GM13976 (cell line): ENCODE measurements around the gene ERG.

Source experiments
- DNase-seq: peaks from one replicate; pipeline ENCODE4 v3.0.0; 2012; ENCODE audit warnings: low spot score
- in situ Hi-C: fragments of 300-500 bp; cut with MboI; formaldehyde crosslinking; loops from one replicate; pipeline ENCODE4 v1.12.0; 2022; ENCODE audit warnings: low sequenced_read_pairs, mixed read lengths, inconsistent platforms; ENCODE audit not compliant: unreplicated experiment
- TF ChIP-seq, protein P1 (sequence below): IDR thresholded peaks from 2 replicates; pipeline ENCODE4 v1.5.1; 2012; ENCODE audit warnings: borderline replicate concordance, mild to moderate bottlenecking; ENCODE audit not compliant: insufficient read depth; ENCODE audit errors: extremely low read depth, missing control alignments, control extremely low read depth

The ERG gene

DNA sequence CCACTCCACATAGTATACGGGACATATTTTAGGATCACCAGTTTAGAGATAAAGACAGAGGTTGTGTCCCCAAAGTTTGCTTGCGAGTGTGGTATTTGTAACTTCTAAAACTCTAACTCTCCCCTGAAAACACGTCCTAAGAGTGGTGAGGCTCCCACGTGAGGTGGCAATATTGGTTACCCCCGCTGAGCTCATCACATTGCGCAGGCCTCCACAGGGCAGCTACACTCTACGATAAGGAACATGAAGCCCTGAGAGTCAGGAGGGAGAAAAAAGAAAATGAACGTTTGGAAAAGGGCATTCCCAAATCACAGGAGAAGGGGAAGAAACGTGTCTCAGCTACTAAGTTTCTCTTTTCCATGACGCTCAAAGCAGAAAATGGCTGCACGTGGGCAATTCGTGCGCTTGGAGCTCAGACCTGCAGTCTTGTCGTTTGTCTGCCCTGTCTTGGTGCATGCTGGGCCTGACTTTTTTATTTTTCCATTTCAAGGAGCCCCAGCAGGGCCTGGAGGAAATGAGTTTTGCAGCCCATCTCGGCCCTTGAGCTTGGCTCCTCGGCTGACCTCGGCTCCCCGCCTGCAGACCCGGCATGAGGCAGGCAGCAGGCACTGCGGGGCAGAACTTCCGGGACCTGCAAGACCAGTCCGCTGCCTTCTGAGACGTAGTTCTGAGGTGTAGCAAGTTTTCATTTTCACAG is 25.7 kb downstream of the ERG start:
- TF ChIP-seq, protein P1, sequence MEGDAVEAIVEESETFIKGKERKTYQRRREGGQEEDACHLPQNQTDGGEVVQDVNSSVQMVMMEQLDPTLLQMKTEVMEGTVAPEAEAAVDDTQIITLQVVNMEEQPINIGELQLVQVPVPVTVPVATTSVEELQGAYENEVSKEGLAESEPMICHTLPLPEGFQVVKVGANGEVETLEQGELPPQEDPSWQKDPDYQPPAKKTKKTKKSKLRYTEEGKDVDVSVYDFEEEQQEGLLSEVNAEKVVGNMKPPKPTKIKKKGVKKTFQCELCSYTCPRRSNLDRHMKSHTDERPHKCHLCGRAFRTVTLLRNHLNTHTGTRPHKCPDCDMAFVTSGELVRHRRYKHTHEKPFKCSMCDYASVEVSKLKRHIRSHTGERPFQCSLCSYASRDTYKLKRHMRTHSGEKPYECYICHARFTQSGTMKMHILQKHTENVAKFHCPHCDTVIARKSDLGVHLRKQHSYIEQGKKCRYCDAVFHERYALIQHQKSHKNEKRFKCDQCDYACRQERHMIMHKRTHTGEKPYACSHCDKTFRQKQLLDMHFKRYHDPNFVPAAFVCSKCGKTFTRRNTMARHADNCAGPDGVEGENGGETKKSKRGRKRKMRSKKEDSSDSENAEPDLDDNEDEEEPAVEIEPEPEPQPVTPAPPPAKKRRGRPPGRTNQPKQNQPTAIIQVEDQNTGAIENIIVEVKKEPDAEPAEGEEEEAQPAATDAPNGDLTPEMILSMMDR, result no peak
- no peak for DNase-seq
- in situ Hi-C loops, result no loop called here

DNA sequence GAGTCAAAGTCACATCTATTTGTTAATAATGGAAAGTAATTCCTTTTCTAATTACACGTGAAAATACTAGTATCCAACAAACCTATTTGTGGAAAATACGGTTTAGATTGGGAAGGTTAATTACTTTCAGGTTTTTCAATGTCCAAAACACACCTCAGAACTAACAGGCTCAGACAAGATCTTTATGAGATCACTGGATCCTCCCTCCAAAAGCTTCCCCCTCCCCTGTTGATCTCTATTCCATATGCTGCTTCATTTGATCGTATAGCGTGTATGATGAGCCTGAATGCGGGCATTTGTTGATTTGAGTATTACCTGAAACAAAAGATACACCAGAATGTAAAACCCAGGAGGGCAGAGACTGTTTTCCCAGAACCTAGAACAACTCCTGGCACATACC is 26.5 kb downstream of the ERG start:
- no peak for DNase-seq
- TF ChIP-seq, protein P1, result no peak
- in situ Hi-C loops, result no loop called here

DNA sequence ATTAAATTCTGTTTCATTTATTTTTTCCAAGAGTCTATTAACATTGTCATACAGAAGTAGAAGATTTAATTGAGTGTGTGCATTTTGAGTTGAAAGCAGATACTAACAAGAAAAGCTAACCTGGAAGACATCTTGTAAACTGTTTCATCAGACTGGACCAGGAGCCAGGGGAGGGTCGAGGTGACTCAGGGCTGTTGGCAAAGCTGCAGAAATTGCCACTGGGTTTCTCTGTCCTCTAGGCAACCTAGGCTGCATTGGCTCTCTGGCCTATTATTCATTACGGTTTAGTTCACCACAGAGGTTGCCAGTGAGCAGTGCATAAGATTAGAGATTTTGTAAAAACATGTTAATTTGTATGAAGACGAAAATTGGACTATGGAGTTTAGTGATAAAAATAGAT is 27.5 kb downstream of the ERG start:
- TF ChIP-seq, protein P1, result no peak
- DNase-seq, result no peak

DNA sequence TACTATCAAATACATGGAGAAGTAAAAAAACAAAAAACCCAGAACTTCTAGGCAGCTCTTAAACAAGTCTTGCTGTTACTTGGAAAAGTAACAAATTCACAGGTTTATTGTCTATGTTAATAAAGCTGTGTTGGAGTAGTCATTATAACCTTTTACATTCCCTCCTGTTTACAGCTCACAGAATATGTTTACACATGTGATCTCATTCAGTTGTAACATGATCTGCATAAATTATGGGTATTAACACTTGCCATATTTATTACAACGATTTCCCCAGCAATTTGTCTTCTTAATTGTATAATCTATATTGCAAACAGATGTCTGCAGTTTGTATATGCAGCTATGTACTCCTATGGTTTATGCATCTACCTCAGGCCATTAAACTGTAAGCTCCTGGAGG is 28.6 kb downstream of the ERG start:
- in situ Hi-C loops, result no loop called here
- no peak for DNase-seq
- TF ChIP-seq, protein P1, result no peak

More for the DNA sequence above, 27.5 kb downstream of the ERG start:
- in situ Hi-C loops, result no loop called here

DNA sequence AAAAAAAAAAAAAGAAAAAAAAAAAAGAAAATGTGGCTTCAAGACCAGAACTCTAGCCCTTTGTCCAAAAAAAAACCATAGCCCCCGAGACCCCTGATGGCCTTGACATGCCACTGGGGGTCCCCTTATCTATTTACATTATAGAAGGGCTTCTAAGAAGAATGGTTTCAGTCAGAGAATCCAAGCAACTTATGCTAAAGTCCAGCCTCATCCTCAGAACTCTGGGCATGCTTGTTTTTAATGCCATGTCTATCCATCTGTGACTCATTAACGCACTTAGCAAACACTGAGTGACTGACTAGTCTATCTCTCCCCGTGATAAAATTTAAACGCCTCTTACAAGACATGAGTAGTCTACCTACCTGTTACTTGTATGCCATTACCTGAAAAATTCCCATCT is 29.3 kb downstream of the ERG start:
- TF ChIP-seq, protein P1, result no peak
- in situ Hi-C loops, result no loop called here
- DNase-seq, result no peak

DNA sequence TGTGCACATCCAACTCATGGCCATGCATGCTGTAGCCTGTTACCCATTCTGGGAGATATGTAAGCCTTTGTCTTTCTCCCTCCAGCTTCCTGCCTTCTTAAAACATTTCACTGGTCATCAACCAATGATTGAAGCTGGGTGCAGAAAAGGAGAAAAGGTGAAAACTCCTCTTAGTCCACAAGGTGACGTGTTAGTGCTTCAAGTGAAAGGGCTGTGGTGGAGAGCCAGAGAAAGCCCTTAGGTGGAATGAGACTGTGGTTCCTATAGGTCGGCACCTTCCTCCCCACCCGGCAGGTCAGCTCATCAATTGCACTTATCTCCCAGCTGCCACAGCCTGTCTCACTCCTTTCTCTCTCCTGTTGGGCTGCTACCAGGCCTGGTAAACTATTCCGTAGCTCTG is 30.4 kb downstream of the ERG start:
- DNase-seq, result no peak
- TF ChIP-seq, protein P1, result no peak
- in situ Hi-C loops, result no loop called here

DNA sequence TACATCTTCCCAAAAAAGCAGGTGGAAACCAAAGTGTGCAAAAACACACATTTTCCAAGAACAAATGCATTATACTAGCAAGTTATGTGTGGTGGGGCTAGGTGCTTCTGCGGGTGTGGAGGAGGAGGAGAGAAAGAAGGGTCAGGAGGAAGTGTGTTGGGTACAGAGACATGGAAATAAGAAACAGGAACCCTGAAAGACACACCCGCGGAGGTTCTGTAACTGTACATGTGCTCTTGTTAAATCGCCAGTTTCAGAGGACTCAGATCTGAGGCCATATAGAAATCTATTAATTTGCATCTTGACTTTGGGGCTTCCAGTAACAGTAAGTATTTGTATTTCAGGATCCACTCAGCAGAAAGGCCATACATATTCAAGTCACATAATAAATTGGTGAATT is 30.9 kb downstream of the ERG start:
- TF ChIP-seq, protein P1, result no peak
- DNase-seq, result no peak
- in situ Hi-C loops, result no loop called here
